HG02588 (cell line): ENCODE measurements around the gene TVP23A.
"Not testable (repeated sequence)": the region's sequence is repeated elsewhere in the genome, so short reads cannot be mapped to it uniquely, and the experiment has no call there.

Experiments
- ATAC-seq: cut with Tn5 transposase; IDR thresholded peaks from one replicate; pipeline ENCODE4 v1.9.1; 2021; ENCODE audit warnings: mild to moderate bottlenecking, moderate library complexity; ENCODE audit not compliant: unreplicated experiment

The TVP23A gene

DNA sequence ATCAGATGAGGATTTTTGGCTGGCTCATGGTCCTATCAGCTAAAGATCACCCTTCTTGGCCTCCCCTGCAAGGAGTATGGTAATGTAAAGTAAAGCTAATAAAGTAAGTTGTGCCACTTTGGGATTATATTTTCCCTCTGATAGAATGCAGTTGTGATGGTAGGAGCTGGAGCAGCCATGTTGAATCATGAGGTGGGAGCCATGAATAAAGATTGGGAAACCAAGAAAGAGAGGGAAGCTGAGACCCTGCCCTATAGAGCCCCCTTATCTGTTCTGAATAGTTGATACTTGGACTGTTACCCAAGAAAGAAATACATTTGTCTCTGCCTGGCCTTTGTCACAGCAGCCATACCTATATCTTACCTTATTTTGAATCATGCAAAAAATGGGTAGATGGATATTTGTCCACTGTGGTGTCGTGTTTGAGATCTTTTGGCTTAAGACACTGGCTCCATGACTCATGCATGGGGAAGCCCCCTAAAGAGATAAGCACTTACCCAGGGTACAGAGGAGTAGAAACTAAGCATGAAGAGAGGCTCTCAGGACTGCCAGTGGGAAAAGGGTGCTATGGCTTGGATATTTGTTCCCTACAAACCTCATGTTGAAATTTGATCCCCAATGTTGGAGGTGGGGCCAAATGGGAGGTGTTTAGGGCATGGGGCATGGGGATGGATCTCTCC, 17.7 kb upstream of the TVP23A start:
- no peak for ATAC-seq

- ATAC-seq = no peak
Observed at GRCh38 chr16:10835281-10835931, 16.8 kb upstream of the TVP23A start.

GRCh38 chr16:10834766-10835165, 16.2 kb upstream of the TVP23A start:
- ATAC-seq = no peak

DNA sequence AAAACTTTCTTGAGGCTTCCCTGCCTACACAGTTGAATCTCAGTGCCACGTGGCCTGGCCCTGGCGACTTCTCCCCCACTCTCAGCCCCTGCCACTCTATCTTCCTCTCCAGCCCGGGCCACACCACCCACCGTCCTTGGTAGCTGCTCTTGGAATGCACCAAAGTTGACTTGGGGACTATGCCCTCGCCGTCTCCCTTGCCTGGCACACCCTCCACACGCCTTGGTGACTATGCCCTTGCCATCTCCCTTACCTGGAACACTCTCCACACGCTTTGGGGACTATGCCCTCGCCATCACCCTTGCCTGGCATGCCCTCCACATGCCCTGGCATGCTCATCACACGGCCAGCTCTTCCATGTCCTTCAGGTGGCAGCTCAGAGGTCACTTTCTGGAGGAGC, 15.5 kb upstream of the TVP23A start:
- ATAC-seq = no peak

GRCh38 chr16:10833271-10833670, 14.7 kb upstream of the TVP23A start:
- no peak for ATAC-seq

DNA sequence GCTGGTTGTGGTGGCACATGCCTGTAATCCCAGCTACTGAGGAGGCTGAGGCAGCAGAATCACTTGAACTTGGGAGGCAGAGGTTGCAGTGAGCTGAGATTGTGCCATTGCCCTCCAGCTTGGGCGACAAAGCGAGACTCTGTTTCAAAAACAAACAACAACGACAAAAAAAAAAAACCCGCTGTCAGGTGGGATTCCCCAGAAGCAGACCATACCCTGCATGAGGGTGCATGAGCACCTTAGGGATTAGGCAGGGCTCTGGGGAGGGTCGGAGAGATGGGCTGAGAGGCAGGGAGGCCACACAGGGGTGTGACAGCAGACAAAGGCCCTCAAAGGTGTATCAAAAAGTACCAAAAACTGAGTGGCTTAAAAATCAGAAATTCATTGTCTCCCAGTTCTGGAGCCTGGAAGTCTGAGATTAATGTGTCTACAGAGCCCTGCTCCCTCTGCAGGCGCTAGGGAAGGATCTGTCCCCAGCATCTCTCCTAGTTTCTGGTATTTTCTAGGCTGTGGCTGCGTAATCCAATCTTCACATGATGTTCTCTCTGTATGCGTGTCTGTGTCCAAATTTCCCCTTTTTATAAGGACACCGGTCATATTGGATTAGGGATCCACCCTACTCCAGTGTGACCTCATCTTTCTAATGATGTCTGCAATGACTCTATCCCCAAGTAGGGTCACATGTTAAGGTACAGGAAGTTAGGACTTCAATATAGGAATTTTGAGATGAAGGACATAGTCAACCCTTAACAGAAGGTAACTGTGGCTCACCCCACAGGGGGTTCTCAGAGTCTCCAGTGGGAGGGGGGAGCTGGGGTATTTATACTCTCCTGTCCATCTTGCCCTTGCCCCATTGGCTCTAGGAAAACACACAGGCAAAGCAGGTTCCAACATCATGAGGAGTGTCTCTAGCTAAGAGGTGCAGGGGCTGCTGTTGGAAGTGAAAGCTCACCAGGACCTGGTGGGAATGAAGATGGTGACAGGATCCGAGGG, 13.6 kb upstream of the TVP23A start:
- no peak for ATAC-seq

DNA sequence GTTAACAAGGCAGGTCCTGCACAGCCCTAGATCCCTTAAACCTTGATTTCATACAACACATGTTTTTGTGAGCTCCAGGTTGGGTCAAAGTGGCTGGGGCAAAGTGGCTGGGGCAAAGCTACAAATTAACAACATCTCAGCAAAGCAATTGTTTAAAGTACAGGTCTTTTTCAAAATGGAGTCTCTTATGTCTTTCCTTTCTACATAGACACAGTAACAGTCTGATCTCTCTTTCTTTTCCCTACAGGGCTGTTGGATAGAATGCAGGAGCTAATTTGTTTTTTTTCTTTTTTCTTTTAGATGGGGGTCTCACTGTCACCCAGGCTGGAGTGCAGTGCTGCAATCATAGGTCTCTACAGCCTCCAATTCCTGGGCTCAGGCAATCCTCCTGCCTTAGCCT, 11.6 kb upstream of the TVP23A start:
- ATAC-seq = not testable (repeated sequence)

DNA sequence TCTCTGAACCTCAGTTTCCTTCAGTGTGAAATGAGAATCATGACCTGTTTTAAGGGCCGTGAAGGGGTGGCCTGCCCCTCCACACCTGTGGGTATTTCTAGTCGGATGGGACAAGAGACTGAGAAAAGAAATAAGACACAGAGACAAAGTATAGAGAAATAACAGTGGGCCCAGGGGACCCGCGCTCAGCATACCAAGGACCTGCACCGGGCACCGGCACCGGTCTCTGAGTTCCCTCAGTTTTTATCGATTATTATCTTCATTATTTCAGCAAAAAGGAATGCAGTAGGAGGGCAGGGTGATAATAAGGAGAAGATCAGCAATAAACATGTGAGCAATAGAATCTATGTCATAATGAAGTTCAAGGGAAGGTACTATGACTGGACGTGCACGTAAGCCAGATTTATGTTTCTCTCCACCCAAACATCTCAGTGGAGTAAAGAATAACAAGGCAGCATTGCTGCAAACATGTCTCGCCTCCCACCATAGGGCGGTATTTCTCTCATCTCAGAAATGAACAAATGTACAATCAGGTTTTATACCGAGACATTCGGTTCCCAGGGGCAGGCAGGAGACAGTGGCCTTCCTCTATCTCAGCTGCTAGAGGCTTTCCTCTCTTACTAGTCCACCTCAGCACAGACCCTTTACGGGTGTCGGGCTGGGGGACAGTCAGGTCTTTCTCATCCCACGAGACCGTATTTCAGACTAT, 10.9 kb upstream of the TVP23A start:
- ATAC-seq = not testable (repeated sequence)

DNA sequence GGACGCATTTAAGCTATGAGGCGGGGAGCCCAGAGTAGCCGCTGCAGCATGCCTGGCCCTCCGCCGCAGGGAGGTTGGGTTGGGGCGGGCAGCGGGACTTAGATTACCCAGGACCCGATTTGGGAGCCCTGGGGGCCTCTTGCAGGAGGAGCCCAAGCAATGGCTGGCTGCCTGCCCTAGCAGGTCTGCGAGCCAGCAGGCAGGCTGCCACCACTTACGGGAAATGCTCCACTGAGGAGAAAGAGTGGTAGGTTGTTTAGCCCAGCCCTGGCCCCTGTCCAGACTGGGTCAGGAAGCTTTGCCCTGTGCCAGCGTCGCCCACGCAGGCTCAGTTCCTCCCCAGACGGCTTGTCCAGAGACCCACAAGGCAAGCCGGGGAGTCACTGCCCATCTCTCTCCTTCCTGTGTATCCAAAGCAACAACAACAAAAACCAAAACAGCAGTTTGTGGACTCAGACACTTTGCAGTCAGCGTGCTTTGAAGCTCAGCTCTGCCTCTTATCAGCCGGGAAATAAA, 10.3 kb upstream of the TVP23A start:
- no peak for ATAC-seq

- no peak for ATAC-seq
Observed at GRCh38 chr16:10827691-10828341, 9.2 kb upstream of the TVP23A start.

DNA sequence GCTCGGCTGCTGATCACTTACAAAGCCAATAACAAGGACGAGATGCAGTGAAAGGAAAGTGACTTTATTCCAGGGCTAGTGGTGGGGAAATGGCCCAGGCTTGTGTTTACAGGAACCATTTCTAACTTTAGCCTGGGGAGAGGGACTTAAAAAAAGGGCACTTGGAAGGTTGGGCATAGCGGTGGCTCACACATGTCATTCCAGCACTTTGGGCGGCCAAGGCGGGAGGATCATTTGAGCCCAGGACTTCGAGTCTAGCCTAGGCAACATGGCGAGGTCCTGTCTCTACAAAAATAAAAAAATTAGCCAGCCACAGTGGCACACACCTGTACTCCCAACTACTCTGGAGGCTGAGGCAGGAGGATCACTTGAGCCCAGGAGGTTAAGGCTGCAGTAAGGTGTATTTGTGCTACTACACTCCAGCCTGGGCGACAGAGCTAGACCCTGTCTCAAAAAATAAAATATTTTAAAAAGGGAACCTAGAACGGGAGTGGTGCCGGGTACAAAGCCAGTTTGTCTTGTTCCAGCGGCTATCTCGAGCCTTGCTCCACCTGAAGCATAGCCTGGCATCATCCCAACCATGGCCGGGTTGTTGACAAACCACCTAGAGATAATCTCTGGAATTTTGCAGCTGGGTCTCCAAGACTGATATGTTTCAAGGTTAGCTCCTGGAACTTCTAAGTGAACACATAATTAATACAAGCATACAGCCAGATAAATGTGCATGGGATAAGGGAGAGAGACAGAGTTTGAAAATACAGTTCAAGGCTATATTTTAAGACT, 5.7 kb upstream of the TVP23A start:
- no peak for ATAC-seq

GRCh38 chr16:10822702-10823101, 4.1 kb upstream of the TVP23A start:
- ATAC-seq = no peak

- ATAC-seq = no peak
Observed at GRCh38 chr16:10820546-10820945, 2.0 kb upstream of the TVP23A start.

GRCh38 chr16:10817514-10817913, 1.1 kb downstream of the TVP23A start:
- ATAC-seq = no peak

DNA sequence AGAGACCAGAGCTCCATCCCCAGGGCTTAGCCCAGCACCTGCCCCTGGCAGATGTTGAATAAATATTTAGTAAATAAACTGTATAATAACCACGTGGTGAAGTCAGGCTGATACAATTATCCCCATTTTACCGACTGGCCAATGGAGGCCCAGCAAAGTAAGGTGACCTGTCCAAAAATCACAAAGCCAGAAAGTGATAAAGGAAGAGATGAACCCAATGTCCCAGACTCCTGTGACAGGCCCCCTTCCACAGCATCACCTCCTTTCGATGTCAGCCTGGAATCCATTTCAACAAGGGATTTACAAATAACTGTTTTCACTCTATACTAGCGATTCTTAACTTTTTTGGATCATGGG, 5.5 kb downstream of the TVP23A start:
- no peak for ATAC-seq

GRCh38 chr16:10812312-10813098, 6.1 kb downstream of the TVP23A start:
- ATAC-seq = peak; percentile 70

DNA sequence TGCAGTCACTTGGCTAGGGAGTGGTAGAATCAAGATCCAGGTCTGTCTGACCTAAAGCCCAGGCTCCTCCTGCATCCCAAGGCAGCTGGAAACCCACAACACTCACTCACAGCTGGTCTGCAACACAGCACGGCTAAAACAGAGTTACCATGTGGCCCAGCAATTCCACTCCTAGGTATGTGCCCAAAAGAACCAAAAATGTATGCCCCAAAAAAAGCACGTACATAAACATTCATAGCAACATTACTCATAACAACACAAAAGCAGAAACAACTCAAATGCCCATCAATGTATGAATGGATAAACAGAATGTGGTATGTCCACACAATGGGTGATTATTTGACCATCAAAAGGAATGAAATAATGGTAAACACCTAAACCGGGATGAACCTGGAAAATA, 8.9 kb downstream of the TVP23A start:
- ATAC-seq = no peak

GRCh38 chr16:10808850-10809249, 9.7 kb downstream of the TVP23A start:
- ATAC-seq = no peak

GRCh38 chr16:10808218-10808617, 10.4 kb downstream of the TVP23A start:
- no peak for ATAC-seq
